GM12891 (cell line): ENCODE data around the gene MTHFSD.

Experiments
- POLR2A ChIP-seq: IDR thresholded peaks from 2 replicates; pipeline ENCODE4 v1.6.1; 2011; ENCODE audit warnings: low read depth, low read length, control low read depth
- POLR2AphosphoS5 ChIP-seq: IDR thresholded peaks from 2 replicates; pipeline ENCODE4 v1.6.1; 2011; ENCODE audit warnings: low read depth, low read length, control low read depth
- SPI1 ChIP-seq: IDR thresholded peaks from 2 replicates; pipeline ENCODE4 v1.6.1; 2011; ENCODE audit warnings: low read depth, low read length, control low read depth
- TAF1 ChIP-seq: IDR thresholded peaks from 2 replicates; pipeline ENCODE4 v1.6.1; 2011; ENCODE audit warnings: low read depth, low read length, control low read depth

GRCh38 chr16:86562356-86562755 lies 7.3 kb upstream of the MTHFSD start:
- TF ChIP-seq POLR2AphosphoS5, result no peak
- no peak for TF ChIP-seq TAF1
- no peak for TF ChIP-seq SPI1
- TF ChIP-seq POLR2A, result no peak
